Fibroblast of lung (primary cell): Measurements from ENCODE around the gene EID2B.

Experiments used
- EZH2 ChIP-seq: IDR thresholded peaks from 2 replicates; pipeline ENCODE4 v1.5.1; 2012; ENCODE audit warnings: low read length, control low read depth, mild to moderate bottlenecking; ENCODE audit errors: missing control alignments
- TF ChIP-seq, protein P1 (sequence below), 2 donors: IDR thresholded peaks in 1 of 2; conservative IDR thresholded peaks in 1 of 2; 1 replicate in 1 of 2; 2 replicates in 1 of 2; pipeline ENCODE4 v1.5.1; 2011 to 2012; ENCODE audit warnings: low read length in 2 of 2, control low read depth in 1 of 2, inconsistent platforms in 1 of 2, low read depth in 1 of 2, mild to moderate bottlenecking in 1 of 2

DNA sequence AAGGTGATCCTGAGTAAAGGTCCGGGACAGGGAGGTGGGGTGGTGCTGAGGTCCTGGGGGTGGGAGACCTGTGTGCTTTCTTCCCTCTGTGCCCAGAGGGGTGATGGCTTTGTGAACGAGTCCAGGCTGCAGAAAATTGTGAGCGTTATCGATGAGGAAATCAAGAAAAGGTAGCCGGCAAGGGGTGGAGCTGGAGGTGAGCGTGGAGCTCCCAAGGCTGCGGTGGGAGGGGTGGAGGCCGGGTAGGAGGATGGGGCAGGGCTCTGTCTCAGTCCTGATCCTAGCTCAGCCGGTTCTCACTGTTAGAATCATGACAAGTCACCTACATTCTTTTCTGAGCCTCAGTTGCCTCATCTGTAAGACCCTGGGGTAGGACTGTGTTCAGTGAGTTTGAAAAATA is 13.7 kb downstream of the EID2B start:
- TF ChIP-seq, protein P1, sequence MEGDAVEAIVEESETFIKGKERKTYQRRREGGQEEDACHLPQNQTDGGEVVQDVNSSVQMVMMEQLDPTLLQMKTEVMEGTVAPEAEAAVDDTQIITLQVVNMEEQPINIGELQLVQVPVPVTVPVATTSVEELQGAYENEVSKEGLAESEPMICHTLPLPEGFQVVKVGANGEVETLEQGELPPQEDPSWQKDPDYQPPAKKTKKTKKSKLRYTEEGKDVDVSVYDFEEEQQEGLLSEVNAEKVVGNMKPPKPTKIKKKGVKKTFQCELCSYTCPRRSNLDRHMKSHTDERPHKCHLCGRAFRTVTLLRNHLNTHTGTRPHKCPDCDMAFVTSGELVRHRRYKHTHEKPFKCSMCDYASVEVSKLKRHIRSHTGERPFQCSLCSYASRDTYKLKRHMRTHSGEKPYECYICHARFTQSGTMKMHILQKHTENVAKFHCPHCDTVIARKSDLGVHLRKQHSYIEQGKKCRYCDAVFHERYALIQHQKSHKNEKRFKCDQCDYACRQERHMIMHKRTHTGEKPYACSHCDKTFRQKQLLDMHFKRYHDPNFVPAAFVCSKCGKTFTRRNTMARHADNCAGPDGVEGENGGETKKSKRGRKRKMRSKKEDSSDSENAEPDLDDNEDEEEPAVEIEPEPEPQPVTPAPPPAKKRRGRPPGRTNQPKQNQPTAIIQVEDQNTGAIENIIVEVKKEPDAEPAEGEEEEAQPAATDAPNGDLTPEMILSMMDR (conservative IDR thresholded peaks at IDR 0.05 in 1 of 2, IDR thresholded peaks at IDR 0.05 in 1 of 2; ENCODE audit: low read depth in 1 of 2, low read length in 2 of 2): no peak
- TF ChIP-seq EZH2: no peak
